Heart right ventricle (tissue), 16 donors: ENCODE data around the gene MIEF1. TPM values are rescaled to one million over a fixed set of nuclear protein-coding genes. Genes with fewer than 3 reads are reported as not detected.

Source experiments
- ATAC-seq, 8 donors: fragments of 200-7000 bp; cut with Tn5 transposase; one replicate each; pipeline ENCODE4 v1.9.1; 2020; ENCODE audit warnings: mild to moderate bottlenecking in 8 of 8, moderate library complexity in 8 of 8, moderate number of reproducible peaks in 1 of 8
- DNase-seq, 2 donors: peaks; one replicate each; pipeline ENCODE4 v3.0.0-alpha.2; 2020
- H3K27ac ChIP-seq, 10 donors: fragments of 200-600 bp; sonication (generic) in 2 of 10; one replicate each; pipeline versions ENCODE4 v1.5.0 to v1.8.0; 2020 to 2022; ENCODE audit warnings: mild to moderate bottlenecking in 3 of 10
- H3K27me3 ChIP-seq, 7 donors: fragments of 200-600 bp; one replicate each; pipeline ENCODE4 v1.8.0; 2021 to 2022; ENCODE audit warnings: mild to moderate bottlenecking in 2 of 7
- H3K36me3 ChIP-seq, 9 donors: fragments of 200-600 bp; sonication (generic) in 1 of 9; one replicate each; pipeline versions ENCODE4 v1.5.0 to v1.8.0; 2020 to 2022; ENCODE audit warnings: mild to moderate bottlenecking in 2 of 9
- H3K4me1 ChIP-seq, 9 donors: fragments of 200-600 bp; sonication (generic) in 1 of 9; one replicate each; pipeline versions ENCODE4 v1.5.0 to v1.8.0; 2020 to 2022; ENCODE audit warnings: mild to moderate bottlenecking in 4 of 9
- H3K4me3 ChIP-seq, 10 donors: fragments of 200-600 bp; sonication (generic) in 2 of 10; one replicate each; pipeline versions ENCODE4 v1.5.0 to v1.8.0; 2020 to 2022; ENCODE audit warnings: mild to moderate bottlenecking in 7 of 10, moderate library complexity in 2 of 10
- H3K9me3 ChIP-seq, 11 donors: fragments of 200-600 bp in 10 of 11; sonication (generic) in 2 of 11; one replicate each; pipeline versions ENCODE4 v1.5.0 to v1.8.0; 2013 to 2022; ENCODE audit warnings: mild to moderate bottlenecking in 2 of 11, control low read depth in 1 of 11, moderate library complexity in 1 of 11
- CTCF ChIP-seq, 9 donors: fragments of 200-600 bp; sonication (generic) in 2 of 9; IDR thresholded peaks; one replicate each; pipeline versions ENCODE4 v1.5.0 to v1.8.0; 2021 to 2022; ENCODE audit warnings: antibody characterized with exemption in 9 of 9, mild to moderate bottlenecking in 5 of 9, moderate library complexity in 1 of 9
- WGBS, 2 donors: extraction: QIAGEN DNeasy Blood & Tissue Kit; methylation state at CpG; one replicate each; pipeline ENCODE4 v1.1.7; 2013; ENCODE audit warnings: inconsistent platforms in 1 of 2; 5-methylcytosine and 5-hydroxymethylcytosine counted together
- intact Hi-C, 10 donors: fragments of 100-400 bp; cut with DNase I; formaldehyde crosslinking; loops; one replicate each; pipeline versions ENCODE4 v1.11.1 to v1.14.2; 2022
- polyA plus RNA-seq, 2 donors: library from polyadenylated mRNA; stranded (reverse); fragments of 200-250 nt; gene quantifications; one replicate each; pipeline ENCODE4 v1.2.3, GENCODE V29; 2013
- total RNA-seq, 10 donors: library from RNA; stranded (reverse); fragmentation: NEBNext Ultra II Directional in 3 of 10; extraction: Animal tissue kit (Norgen Biotek cat#: 25700) in 3 of 10; gene quantifications; one replicate each; pipeline versions ENCODE4 v1.2.1 to v1.2.4, GENCODE V29; 2021 to 2023
- donor health status: Arrhythmogenic right ventricular cardiomyopathy.
- donor health status: ischemic (EF 13 %, LVEDD 7.1; RV severe dilation, severe dysfunction).
- donor health status: healthy with polysubstance abuse.
- donor health status: DM: no; HTN: yes; CAD: no.
- donor health status: DM: no; HTN: no; CAD: no.
- donor health status: ischemic (EF 25% LVEDD 6.9; RV normal size, moderate dysfunction).
- donor health status: ischemic (EF 25% LVEDD 5.7; RV mildly dilated, moderate dysfunction).
- donor health status: healthy.
- donor health status: DM: yes; HTN: yes; CAD: no.
- donor health status: Ischemic cardiomyopathy.
- donor health status: ischemic (EF 35%, LVEDD 5.7; RV mildly dilated, moderate dysfunction).
- donor health status: nonischemic (EF 11% LVEDD 7.7; RV severe dilation, severe dysfunction).
- donor health status: DM: yes; HTN: yes; CAD: no.
- donor health status: PGD.
- donor health status: ischemic (EF 29% LVEDD 5.4; RV normal size, mild dysfunction).
- donor health status: nonischemic (EF 23%, LVEDD 6.1; RV moderate dilation, normal function).

MIEF1 gene
- total and polyA plus RNA-seq, 12 donors: 7.0 to 35.8 (median 17.0) TPM

GRCh38 chr22:39500101-39500500 lies 2.0 kb upstream of the MIEF1 start:
- ATAC-seq: no peak
- Histone ChIP-seq H3K4me1 (peaks cover 26 to 80% (median 62%) of the 10 kb centered on the region in 9 donors), H3K9me3 (no peaks in the 10 kb centered on the region), H3K27ac (peak overlapping the region in 8 of 10 donors; percentile 5 to 94 (median 90)), H3K27me3 (no peaks in the 10 kb centered on the region), H3K4me3 (no peak overlapping the region), H3K36me3 (peaks cover 0 to 17% (median 12%) of the 10 kb centered on the region in 9 donors)
- intact Hi-C loops: loop anchor here in 1 of 10 donors (10.0 kb wide), 1 partner anchor 95 kb away; no protein-coding TSS in a partner anchor
- 70 to 72% methylated on average over 6 of the region's 6 CpGs for WGBS, 2 donors
- TF ChIP-seq CTCF (IDR thresholded peaks at IDR 0.05): no peak
- DNase-seq: no peak

DNA sequence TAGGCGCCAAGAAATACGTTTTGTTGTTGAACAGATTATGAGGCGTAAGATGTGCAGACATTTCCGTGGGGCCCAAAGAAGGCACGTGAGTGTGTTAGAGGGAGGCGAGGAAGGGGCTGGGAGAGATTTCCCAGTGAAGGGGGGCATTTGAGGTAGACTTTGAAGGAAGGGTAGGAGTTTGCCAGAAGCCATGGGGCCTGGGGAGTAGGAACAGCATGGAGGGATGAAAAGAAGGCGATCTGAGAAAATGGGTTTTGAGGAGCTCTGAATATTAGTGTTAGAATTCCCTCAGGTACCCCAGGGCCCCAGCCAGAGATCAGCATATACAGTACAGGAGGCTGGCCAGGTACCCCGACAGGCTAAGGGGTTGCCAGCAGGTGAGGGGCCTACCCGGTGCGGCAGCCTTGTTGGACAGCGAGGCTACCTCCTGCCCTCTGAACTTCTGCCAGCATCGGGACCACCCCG lies 414 bp upstream of the MIEF1 start:
- TF ChIP-seq CTCF (IDR thresholded peaks at IDR 0.05): no peak
- peak in 1 of 8 donors; percentile 1 for ATAC-seq
- H3K4me1 ChIP-seq: peaks cover 26 to 81% (median 56%) of the 10 kb centered on the region in 9 donors
- peak overlapping the region; percentile 42 to 94 (median 91) for H3K27ac ChIP-seq
- no peak for DNase-seq
- H3K4me3 ChIP-seq: peak overlapping the region in 9 of 10 donors; percentile 73 to 99 (median 92)
- peaks cover 0 to 33% (median 25%) of the 10 kb centered on the region in 9 donors for H3K36me3 ChIP-seq
- 28% methylated on average over 13 of the region's 13 CpGs for WGBS, 2 donors
- intact Hi-C loops: loop anchor here in 4 of 10 donors (1.0 to 10.0 kb wide), 4 partner anchors 17 to 97 kb away; partner anchors contain the start of gene ATF4 (in 3 of the 4)
- no peaks in the 10 kb centered on the region for H3K27me3 ChIP-seq
- H3K9me3 ChIP-seq: no peaks in the 10 kb centered on the region

DNA sequence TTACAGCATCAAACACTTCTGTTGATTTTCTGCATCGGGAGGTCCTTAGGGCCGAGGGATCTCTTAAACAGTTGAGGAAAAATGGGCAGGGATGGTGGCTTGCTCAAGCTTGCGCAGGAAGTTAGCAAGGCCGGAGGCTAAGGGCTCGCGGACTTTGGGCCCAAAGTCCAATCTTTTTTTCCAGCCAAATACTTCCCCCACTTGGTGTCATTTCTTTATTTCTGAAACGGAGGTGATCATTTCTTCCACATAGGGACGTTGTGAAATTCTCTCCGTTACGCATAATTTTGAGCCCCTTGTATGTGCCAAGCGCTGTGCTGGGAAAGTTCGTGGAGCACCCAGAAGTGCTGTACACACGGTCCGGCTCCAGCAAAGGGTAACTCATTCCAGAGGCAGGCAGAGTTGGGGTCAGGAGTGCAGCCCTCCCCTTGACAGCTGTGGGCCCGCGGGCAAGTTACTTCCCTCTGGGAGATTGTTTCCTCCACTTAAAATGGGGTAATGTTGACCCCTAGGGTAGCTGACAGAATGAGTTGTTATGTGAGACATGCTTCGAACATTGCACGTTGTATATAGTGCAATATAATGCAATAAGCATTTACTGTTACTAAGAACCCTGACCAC lies 809 bp downstream of the MIEF1 start:
- no peaks in the 10 kb centered on the region for H3K27me3 ChIP-seq
- no peak for TF ChIP-seq CTCF (IDR thresholded peaks at IDR 0.05)
- peaks cover 0 to 43% (median 30%) of the 10 kb centered on the region in 9 donors for H3K36me3 ChIP-seq
- ATAC-seq (no peak), DNase-seq (no peak)
- 7 to 10% methylated on average over 18 of the region's 18 CpGs for whole genome bisulfite sequencing, 2 donors
- H3K9me3 ChIP-seq: no peaks in the 10 kb centered on the region
- peak overlapping the region; percentile 38 to 94 (median 91) for H3K27ac ChIP-seq
- H3K4me3 ChIP-seq: peak overlapping the region; percentile 73 to 99 (median 92)
- intact Hi-C loops: loop anchor here in 4 of 10 donors (1.0 to 10.0 kb wide), 4 partner anchors 16 to 98 kb away; partner anchors contain the start of gene ATF4 (in 2 of the 4)
- H3K4me1 ChIP-seq: peaks cover 26 to 73% (median 53%) of the 10 kb centered on the region in 9 donors

- Histone ChIP-seq H3K27ac (peak overlapping the region in 5 of 10 donors; percentile 86 to 94 (median 91)), H3K27me3 (no peaks in the 10 kb centered on the region), H3K4me1 (peaks cover 22 to 73% (median 46%) of the 10 kb centered on the region in 9 donors), H3K36me3 (peaks cover 0 to 51% (median 33%) of the 10 kb centered on the region in 9 donors), H3K4me3 (peak overlapping the region in 9 of 10 donors; percentile 73 to 99 (median 92)), H3K9me3 (no peaks in the 10 kb centered on the region)
- WGBS, 2 donors: 47 to 60% methylated on average over 6 of the region's 6 CpGs
- intact Hi-C loops: loop anchor here in 3 of 10 donors (2.0 to 10.0 kb wide), 3 partner anchors 15 to 99 kb away; partner anchors contain the start of gene ATF4 (in 1 of the 3)
- DNase-seq (no peak), ATAC-seq (no peak)
- TF ChIP-seq CTCF (IDR thresholded peaks at IDR 0.05): no peak
Observed at GRCh38 chr22:39503630-39504029, 1.5 kb downstream of the MIEF1 start.
